Muscle layer of duodenum (tissue), 2 donors: ENCODE measurements around the gene PEMT.

Experiments used
- H3K27ac ChIP-seq: one replicate; pipeline ENCODE4 v1.7.0; 2013; ENCODE audit warnings: mild to moderate bottlenecking, low read length
- H3K27me3 ChIP-seq: one replicate; pipeline ENCODE4 v1.7.0; 2013; ENCODE audit warnings: low read depth, mild to moderate bottlenecking, control low read depth, low read length
- H3K36me3 ChIP-seq, 2 donors: one replicate each; pipeline ENCODE4 v1.7.0; 2013; ENCODE audit warnings: low read length in 2 of 2, control low read depth in 1 of 2, mild to moderate bottlenecking in 1 of 2; ENCODE audit not compliant: insufficient read depth in 2 of 2, control insufficient read depth in 1 of 2
- H3K4me1 ChIP-seq, 2 donors: one replicate each; pipeline ENCODE4 v1.7.0; 2013; ENCODE audit warnings: low read length in 2 of 2, mild to moderate bottlenecking in 2 of 2, control low read depth in 1 of 2, moderate library complexity in 1 of 2; ENCODE audit not compliant: insufficient read depth in 2 of 2, control insufficient read depth in 1 of 2
- H3K4me3 ChIP-seq, 2 donors: one replicate each; pipeline ENCODE4 v1.7.0; 2013; ENCODE audit warnings: low read length in 2 of 2, low read depth in 1 of 2, mild to moderate bottlenecking in 1 of 2
- H3K9me3 ChIP-seq, 2 donors: one replicate each; pipeline ENCODE4 v1.7.0; 2013; ENCODE audit warnings: low read length in 2 of 2, control low read depth in 1 of 2, mild to moderate bottlenecking in 1 of 2; ENCODE audit not compliant: control insufficient read depth in 1 of 2
- donor health status: healthy.

Gene PEMT

DNA sequence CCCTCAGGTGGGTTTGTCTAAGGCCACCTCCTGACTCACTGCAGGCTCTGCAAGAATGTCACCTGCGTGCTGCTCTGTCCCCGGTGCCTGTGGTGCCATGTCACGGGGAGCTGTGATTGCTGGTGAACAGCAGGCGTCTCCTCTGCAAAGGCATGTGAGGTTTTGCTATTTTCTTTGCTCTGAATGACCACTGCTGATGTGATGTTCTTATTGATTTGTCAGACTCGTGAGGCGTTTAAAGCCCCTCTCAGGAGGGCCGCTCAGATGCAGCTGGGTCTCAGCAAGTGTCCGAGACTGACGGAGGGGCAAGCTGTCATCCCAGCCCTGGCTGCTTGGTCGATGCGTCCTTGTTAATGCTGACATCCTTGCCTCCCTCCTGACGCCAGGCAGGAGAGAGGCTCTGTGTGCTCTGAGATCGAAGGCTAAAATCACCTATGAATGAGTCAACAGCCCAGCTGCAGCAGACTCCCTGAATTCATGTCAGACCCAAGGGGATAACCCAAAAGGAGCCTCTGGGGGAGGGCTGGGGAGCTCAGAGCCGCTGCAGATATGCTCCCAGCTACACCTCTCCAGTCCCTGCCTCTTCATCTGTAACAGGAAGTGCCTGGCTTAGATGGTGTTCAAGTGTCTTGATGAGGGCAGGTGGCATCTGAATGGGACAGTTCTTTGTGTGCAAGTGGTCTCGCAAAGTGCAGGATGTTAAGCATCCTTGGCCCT is 11.8 kb upstream of the PEMT start:
- no peak overlapping the region for H3K4me3 ChIP-seq
- H3K27me3 ChIP-seq = no peaks in the 10 kb centered on the region

GRCh38 chr17:17599965-17600364 is 8.5 kb upstream of the PEMT start:
- H3K4me1 ChIP-seq = no peaks in the 10 kb centered on the region
- H3K27me3 ChIP-seq = no peaks in the 10 kb centered on the region
- H3K27ac ChIP-seq = no peak overlapping the region
- H3K4me3 ChIP-seq = no peak overlapping the region
- H3K36me3 ChIP-seq = no peaks in the 10 kb centered on the region
- no peaks in the 10 kb centered on the region for H3K9me3 ChIP-seq

More for the DNA sequence above, 11.8 kb upstream of the PEMT start:
- Histone ChIP-seq H3K4me1 (no peaks in the 10 kb centered on the region), H3K27ac (no peak overlapping the region), H3K9me3 (no peaks in the 10 kb centered on the region), H3K36me3 (no peaks in the 10 kb centered on the region)

GRCh38 chr17:17598003-17598402 is 6.5 kb upstream of the PEMT start:
- H3K36me3 ChIP-seq = no peaks in the 10 kb centered on the region
- H3K27ac ChIP-seq = no peak overlapping the region
- H3K4me3 ChIP-seq = no peak overlapping the region
- peaks cover 0 to 3% of the 10 kb centered on the region in 2 donors for H3K4me1 ChIP-seq
- H3K9me3 ChIP-seq = no peaks in the 10 kb centered on the region
- no peaks in the 10 kb centered on the region for H3K27me3 ChIP-seq

DNA sequence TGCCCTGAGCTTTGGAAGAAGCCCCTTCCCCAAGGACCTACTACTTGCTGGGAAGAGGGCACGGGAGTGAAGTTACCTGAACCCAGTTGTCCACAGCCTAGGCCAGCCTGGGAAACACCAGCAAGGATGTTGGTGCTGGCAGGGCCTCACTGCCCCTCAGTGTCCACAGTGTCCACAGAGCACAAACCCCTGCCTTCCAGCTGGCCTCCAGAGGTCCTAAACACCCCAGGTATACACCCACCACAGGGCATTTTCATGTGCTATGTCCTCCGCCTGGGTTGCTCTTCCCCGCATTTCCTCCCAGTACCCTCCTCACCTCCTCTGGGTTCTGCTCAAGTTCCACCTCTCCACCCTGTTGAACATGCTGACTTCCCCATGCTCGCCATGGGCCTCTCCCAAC is 4.2 kb upstream of the PEMT start:
- Histone ChIP-seq H3K27ac (no peak overlapping the region), H3K4me3 (no peak overlapping the region), H3K4me1 (peaks cover 0 to 15% of the 10 kb centered on the region in 2 donors), H3K27me3 (no peaks in the 10 kb centered on the region), H3K36me3 (no peaks in the 10 kb centered on the region), H3K9me3 (no peaks in the 10 kb centered on the region)

DNA sequence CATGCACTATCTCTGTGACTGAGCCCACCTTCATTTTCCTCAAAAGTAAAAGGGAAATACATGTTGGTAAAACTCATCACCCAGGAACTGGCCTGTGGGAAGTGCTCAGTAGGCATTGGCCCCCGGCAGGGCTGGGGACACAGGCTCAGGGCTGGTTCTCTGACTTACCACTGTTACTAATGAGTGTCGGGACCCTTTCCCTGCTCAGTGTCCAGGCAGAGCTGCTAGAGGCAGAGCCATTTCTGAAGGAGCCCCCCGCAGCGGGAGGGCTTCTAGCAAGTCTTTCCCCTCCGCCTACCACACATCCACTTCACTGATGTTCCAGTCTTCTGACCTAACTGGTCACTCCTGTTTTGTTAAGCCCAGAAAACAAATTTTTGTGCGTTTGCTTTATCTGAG is 1.7 kb upstream of the PEMT start:
- Histone ChIP-seq H3K4me3 (peak overlapping the region in 1 of 2 donors; percentile 92), H3K36me3 (no peaks in the 10 kb centered on the region), H3K9me3 (no peaks in the 10 kb centered on the region), H3K27me3 (no peaks in the 10 kb centered on the region), H3K4me1 (peaks cover 5 to 30% of the 10 kb centered on the region in 2 donors), H3K27ac (no peak overlapping the region)

- no peaks in the 10 kb centered on the region for H3K9me3 ChIP-seq
- no peaks in the 10 kb centered on the region for H3K27me3 ChIP-seq
- no peaks in the 10 kb centered on the region for H3K36me3 ChIP-seq
- peak overlapping the region; percentile 80 for H3K27ac ChIP-seq
- H3K4me3 ChIP-seq = peak overlapping the region; percentile 91 to 92
- H3K4me1 ChIP-seq = peaks cover 5 to 32% of the 10 kb centered on the region in 2 donors
Measured at GRCh38 chr17:17590883-17591354, 589 bp downstream of the PEMT start.

GRCh38 chr17:17590141-17590751 is 1.3 kb downstream of the PEMT start:
- Histone ChIP-seq H3K27ac (peak overlapping the region; percentile 80), H3K27me3 (no peaks in the 10 kb centered on the region), H3K9me3 (no peaks in the 10 kb centered on the region), H3K4me3 (peak overlapping the region; percentile 91 to 92), H3K4me1 (peaks cover 5 to 32% of the 10 kb centered on the region in 2 donors), H3K36me3 (no peaks in the 10 kb centered on the region)

- Histone ChIP-seq H3K36me3 (no peaks in the 10 kb centered on the region), H3K27ac (no peak overlapping the region), H3K4me3 (no peak overlapping the region), H3K9me3 (no peaks in the 10 kb centered on the region), H3K27me3 (no peaks in the 10 kb centered on the region), H3K4me1 (peaks cover 5 to 26% of the 10 kb centered on the region in 2 donors)
Measured at GRCh38 chr17:17587614-17588337, 3.7 kb downstream of the PEMT start.

GRCh38 chr17:17582372-17582771 is 9.1 kb downstream of the PEMT start:
- H3K27me3 ChIP-seq = no peaks in the 10 kb centered on the region
- no peak overlapping the region for H3K4me3 ChIP-seq
- H3K27ac ChIP-seq = no peak overlapping the region
- H3K36me3 ChIP-seq = no peaks in the 10 kb centered on the region
- no peaks in the 10 kb centered on the region for H3K4me1 ChIP-seq
- no peaks in the 10 kb centered on the region for H3K9me3 ChIP-seq

DNA sequence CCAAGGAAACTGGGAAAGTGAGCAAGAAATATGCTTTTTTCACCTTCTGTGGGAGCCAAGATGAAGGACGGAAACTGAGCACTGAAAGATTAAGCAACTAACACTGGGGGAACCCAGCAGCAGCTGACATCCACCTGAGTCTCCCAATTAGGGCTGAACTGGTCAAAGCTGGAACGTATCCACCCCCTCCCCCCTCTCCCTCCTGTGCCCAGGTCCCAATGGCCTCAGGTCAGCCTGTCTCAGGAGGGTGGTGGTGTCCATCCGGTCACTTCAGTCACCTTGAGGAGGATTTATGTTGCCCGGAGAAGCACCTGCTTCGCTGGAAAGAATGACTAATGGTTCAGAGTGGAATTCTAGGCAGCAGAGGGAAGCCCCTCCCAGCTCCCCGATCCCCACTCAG is 10.0 kb downstream of the PEMT start:
- Histone ChIP-seq H3K36me3 (peaks cover 0 to 3% of the 10 kb centered on the region in 2 donors), H3K4me3 (no peak overlapping the region), H3K4me1 (no peaks in the 10 kb centered on the region), H3K27me3 (no peaks in the 10 kb centered on the region), H3K9me3 (no peaks in the 10 kb centered on the region), H3K27ac (no peak overlapping the region)

- no peaks in the 10 kb centered on the region for H3K27me3 ChIP-seq
- H3K9me3 ChIP-seq = no peaks in the 10 kb centered on the region
- peaks cover 0 to 7% of the 10 kb centered on the region in 2 donors for H3K36me3 ChIP-seq
- no peaks in the 10 kb centered on the region for H3K4me1 ChIP-seq
- no peak overlapping the region for H3K4me3 ChIP-seq
- no peak overlapping the region for H3K27ac ChIP-seq
Measured at GRCh38 chr17:17580662-17581470, 10.6 kb downstream of the PEMT start.
